HK-2 (cell line): ENCODE measurements around the gene TMEM222.
A peak's percentile ranks its signal among the peaks of the same experiment; 100 is the strongest.

ENCODE experiments used
- DNase-seq: peaks from one replicate; pipeline ENCODE4 v3.0.0-alpha.2; 2018; ENCODE audit not compliant: unreplicated experiment

The TMEM222 gene

DNA sequence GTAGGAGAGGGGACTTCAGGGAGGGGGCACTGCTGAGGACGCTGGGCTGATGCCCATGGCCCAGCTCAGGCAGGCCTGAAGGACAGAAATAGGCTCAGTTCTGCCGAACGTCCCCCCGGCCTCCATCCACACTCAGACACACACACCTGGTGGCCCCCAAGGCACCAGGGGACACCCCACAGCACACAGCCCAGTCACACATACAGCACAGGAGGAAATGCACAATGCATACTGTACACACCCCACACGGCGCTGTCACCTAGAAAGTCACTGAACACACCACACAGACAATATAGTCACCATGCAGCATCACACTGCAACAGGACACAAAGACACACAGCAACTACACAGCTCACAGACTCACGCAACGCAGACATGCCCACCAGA, 20.4 kb downstream of the TMEM222 start:
- DNase-seq, result no peak

DNA sequence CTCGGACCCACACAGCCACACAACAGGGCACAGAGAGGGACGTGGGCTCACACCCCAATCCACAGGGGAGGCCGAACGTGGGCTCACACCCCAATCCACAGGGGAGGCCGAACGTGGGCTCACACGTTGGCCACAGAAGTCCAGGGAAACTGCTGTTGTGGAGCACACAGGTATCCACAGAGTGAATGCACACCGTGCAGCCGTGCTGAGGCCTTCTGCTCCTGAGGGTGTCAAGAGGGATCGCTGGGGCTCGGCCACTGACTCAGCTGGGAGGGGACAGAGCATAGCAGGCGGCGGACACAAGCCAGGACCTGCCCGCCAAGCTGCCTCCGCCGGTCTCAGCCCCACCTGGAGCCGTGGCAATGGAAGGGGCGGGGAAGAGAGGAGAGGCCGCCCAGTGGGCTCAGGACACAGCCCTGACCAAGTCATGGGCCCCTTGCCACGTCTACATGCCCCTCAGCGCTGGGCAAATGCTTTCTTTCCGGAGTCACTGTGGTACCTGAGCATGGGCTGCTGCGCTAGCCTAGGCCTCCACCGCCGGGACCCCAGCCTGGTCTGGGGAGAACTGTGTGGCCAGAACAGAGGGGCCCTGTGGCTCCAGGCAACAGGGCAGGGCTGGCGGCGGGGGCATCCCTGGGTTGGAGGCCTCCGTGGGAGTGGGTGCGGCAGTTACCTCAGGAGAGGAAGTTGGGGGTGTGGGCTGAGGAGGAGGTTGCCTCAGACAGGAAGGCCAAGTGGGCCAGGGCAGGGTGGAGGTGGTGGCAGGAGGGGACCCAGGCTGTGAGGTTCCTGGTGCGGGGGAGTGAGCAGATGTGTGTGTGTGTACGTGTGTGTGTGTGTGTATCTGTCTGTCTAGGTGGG, 21.0 kb downstream of the TMEM222 start:
- DNase-seq, result no peak

DNA sequence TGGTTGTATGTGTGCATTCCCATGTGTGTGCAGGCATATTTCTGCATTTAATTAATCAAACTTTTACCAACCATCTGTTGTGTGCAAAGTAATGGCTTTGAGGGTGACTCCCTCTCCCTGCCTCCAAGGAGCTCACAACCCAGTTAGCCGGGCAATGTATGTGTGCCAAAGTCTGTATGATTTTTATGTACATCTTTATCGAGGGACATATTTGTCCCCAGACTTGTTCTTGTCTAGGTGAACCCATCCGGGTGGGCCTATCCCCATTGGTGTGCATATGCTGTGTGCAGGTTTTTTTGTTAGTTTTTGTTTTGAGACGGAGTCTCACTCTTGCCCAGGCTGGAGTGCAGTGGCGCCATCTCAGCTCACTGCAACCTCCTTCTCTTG, 21.7 kb downstream of the TMEM222 start:
- no peak for DNase-seq

DNA sequence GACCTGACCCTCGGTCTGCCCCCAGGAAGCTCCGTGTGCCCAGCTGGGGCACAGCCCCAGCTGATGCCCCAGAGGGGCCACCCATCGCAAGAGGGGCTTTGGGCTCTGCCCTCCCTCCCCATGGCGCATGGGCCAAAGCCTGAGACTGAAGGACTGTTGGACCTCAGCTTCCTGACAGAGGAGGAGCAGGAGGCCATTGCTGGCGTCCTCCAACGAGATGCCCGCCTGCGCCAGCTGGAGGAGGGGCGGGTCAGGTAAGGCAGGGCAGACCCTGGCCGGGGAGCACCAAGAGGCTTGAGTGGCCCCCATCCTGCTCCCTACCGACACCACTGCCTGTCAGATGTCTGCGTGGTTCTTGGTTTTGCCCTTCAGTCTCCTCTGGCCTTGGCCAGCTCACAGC, 23.3 kb downstream of the TMEM222 start:
- DNase-seq, result no peak

DNA sequence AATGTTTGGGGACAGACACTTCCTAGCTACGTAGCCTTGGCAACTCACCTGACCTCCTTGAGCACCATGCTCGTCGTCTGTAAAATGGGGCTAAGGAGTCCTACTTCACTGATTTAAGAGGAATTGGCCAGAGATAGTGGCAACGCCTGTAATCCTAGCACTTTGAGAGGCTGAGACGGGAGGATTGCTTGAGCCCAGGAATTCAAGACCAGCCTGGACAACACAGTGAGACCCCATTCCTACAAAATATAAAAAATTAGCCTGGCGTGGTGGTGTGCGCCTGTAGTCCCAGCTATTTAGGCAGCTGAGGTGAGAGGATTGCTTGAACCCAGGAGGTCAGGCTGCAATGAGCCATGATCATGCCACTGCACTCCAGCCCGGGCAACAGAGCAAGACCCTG, 24.4 kb downstream of the TMEM222 start:
- DNase-seq, result no peak

DNA sequence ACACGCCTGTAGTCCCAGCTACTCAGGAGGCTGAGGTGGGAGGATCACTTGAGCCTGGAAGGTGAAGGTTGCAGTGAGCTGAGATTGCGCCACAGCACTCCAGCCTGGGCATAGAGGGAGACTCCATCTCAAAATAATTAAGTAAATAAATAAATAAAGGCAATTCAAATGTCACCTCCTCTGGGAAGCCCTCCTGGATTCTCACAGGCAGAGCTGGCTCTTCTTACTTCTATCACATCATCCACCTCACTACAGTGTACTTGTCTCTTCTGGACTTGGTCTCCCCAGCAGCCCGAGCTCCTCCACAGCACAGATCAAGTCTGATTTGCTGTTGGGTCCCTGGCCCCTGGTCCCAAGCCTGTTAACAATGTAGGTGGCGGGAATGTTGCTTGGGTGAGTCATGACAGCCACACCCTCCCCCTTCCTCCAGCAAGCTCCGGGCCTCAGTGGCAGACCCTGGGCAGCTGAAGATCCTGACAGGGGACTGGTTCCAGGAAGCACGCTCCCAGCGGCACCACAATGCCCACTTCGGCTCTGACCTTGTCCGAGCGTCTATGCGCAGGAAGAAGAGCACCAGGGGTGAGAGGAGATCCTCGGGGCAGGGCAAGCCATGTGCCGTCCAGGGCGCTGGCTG, 25.1 kb downstream of the TMEM222 start:
- DNase-seq, result no peak

DNA sequence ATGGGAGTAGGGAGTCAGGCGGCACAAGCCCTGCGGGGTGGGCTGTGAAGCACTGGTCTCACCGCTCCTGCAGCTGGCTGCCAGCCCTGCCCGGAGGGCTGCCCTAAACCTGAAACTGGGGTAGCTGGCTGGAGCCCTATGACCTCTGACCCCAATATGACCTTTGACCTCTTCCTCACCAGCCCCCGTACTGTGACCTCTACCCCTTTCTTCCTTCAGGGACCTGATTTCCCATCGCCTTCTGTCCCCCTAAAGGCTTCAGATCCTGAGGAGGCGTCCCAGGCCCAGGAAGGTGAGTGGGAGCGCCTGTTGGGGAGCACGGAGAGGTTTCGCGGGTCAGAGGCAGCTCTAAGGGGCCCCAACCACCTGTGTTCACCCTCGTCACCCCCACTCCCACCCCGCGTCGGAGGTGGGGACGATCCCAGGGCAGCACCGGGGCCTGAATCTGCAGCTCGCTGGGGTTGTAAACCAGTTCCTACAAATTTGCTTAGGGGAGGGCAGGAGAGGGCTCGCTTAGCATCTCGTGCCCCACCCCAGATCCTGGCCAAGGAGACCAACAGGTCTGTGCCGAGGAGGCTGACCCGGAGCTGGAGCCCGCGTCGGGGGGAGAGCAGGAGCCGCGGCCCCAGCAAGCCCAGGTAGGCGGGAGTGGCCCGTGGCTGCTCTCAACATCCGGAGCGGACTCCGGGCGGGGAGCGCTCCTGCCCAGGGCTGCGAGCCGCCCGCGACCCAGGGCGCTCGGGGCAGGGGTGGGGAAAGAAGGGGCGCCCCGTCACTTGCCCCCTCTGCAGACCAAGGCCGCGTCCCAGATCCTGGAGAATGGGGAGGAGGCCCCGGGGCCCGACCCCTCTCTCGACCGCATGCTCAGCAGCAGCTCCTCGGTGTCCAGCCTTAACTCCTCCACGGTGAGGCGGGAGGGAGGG, 27.2 kb downstream of the TMEM222 start:
- no peak for DNase-seq

DNA sequence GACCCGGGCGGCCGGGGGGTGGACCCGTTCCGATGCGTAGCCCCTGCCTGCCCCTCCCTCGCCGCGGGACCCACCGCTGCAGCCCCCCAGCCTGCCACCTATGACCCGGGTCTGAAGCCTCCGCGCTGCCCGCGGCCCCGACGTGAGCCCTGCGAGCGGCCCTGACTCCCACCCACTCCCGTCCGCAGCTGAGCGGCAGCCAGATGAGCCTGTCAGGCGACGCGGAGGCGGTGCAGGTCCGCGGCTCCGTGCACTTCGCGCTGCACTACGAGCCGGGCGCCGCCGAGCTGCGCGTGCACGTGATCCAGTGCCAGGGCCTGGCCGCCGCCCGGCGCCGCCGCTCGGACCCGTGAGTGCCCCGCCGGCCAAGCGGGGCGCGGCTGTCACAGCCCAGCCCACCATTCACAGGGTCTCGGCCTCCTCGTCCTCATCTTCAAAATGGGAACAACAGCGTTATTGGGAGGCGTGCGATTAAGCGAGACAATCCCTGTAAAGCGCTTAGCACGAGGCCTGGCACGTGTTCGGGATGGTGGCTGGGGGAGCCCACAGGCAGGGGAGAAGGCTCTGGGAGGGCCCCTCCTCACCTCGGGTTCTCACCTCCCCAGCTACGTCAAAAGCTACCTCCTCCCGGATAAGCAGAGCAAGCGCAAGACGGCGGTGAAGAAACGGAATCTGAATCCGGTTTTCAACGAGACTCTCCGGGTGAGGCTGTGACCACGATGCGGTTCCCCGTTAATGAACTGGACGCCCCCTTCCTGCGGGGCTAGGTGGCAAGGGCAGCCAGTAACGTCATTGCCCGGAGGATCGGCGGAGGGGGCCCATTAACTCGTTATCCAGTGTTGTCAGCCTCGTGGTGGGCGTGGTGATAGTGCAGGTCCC, 28.1 kb downstream of the TMEM222 start:
- DNase-seq, result peak; percentile 55

DNA sequence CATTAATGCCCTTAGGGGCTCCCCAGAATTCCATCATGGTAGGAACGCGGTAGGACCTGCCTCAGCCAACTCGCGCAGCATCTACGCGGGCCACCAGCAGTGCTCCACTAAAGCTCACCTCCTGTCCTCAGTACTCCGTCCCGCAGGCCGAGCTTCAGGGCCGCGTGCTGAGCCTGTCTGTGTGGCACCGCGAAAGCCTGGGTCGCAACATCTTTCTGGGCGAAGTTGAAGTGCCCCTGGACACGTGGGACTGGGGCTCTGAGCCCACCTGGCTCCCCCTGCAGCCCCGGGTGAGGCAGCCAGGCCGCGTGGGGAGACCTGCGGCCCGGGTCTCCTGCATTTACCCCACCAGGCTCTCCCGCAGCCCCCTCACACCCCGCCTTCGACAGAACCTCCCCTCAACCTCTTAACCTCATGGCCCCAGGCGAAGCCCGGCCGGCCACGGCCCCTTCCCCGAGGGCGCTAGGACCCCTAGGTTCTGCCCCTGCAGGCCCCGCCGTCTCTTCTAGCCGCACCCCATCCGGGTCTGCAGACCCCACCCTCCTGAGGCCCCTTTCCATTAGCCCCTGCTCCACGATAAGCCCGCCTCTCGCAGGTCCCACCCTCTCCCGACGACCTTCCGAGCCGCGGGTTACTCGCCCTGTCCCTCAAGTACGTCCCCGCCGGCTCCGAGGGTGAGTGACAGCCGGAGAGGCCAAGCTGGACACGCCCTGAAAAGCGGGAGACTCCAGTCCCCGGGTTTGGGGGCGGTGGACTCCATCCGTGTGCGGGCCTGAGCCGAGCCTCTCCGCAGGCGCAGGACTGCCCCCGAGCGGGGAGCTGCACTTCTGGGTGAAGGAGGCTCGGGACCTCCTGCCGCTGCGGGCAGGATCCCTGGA, 28.9 kb downstream of the TMEM222 start:
- peak; percentile 72 for DNase-seq

DNA sequence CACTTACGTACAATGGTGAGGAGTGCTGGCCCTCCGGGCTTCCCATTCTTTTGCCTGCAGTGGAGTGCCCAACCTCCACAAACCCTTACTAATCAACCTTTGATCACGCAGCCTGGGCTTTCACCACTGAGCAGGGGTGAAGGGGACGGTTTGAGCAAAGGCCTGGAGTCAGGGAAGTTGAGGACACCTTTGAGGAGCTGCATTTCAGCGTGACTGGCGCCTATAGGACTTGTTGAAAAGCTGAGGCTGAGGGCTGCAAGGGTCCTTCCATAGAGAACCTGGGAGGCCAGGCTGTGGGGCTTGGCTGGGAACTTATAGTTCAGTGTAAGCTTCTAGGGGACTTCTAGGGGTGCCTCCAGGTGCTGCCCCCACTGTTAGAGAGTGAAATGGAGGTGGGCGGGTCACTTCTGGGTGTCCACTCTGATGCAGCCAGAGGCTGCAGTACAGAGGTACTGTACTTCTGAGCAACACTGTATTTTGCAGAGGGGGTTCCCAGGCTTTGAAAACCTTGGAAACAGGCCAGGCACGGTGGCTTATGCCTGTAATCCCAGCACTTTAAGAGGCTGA, 29.7 kb downstream of the TMEM222 start:
- no peak for DNase-seq

DNA sequence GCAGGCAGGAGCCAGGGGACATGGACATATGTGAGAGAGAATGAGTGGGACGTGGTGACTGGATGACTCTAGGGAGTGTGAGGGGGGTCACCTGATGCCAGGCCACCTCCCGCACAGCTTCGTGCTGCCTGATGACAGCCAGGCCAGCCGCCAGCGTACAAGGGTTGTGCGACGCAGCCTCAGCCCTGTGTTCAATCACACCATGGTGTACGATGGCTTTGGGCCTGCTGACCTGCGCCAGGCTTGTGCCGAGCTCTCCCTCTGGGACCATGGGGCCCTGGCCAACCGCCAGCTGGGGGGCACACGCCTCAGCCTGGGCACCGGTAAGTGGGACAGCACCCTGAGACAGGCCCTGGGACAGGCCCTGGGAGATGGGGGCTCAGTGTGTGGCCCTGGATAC, 31.2 kb downstream of the TMEM222 start:
- DNase-seq, result no peak

DNA sequence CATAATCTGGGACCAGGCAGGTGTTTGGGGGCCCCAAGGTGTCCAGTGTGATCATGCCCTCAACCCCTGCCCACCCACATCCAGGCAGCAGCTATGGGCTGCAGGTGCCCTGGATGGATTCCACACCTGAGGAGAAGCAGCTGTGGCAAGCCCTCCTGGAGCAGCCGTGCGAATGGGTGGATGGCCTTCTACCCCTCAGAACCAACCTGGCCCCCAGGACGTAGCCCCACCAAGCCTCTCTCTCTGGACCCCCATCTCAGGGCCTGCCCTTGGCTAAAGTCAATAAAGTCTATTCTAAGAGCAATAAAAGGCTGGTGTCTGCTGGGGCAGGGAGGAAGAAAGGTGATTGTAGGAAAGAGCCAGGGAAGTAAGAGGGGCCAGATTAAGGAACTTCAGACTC, 31.7 kb downstream of the TMEM222 start:
- DNase-seq, result no peak

DNA sequence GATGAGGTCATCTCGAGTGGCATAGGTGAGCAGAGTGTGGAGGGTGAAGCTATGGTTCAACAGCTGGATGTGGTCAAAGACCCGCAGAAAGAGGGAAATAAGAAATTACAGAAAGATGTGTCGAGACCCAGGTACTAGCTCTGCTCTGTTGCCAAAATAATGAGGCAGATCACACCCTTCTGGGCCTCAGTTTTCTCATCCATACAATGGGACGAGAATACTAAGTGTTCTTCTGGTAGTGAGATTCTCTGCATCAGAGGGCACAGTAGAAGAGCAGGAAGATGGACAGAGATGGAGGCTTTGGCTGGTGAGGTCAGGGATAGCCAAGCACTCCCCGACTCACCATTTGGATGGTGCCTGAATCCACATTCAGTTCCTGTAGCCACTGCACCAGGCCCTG, 33.7 kb downstream of the TMEM222 start:
- no peak for DNase-seq

DNA sequence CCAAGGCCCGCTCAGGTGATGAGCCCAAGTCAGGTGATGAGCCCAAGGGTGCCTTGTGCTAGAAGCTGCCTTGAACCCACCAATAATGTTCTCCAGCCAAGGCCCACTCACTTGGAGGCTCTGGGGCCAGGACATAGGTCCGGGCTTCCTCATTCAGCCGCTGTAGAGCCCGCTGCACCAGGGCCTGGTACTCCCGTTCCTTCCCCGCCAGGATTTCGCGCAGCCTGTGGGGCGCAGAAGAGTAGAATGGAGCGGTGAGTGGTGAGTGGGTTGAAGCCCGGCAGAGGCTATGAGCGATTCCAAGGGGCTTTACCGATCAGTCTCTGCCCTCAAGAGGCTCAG, 34.3 kb downstream of the TMEM222 start:
- DNase-seq, result no peak

DNA sequence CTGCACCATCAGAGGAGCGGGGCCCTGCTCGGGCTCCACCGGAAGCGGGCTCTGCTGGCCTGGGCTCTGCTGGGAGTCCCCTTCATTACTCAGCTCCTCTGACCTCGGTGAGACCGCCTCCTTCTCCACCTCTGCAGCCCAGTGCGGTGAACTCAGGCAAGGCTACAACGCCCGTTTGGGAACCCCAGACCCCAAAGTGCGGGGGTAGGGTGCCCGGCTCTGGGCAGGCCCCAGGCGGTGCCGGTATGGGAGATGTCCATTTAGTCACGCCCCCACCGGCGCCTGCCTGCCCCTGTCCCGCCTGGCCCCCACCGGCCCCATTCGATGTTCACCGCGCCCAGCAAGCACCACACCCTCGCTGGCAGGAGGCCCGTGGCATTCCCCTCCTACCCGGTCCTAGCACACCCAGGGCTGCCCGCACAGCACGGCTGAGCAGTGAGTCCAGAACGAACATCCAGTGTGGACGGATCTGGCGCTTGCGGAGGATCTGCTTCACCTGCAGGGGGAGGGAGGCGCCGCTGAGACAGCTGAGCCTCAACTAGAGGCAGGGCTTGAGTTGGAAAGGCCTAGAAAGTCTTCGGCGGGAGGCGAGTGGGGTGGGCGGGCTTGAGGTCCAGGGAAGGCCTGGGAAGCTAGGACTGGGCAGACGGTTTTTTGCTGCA, 34.8 kb downstream of the TMEM222 start:
- DNase-seq, result no peak

DNA sequence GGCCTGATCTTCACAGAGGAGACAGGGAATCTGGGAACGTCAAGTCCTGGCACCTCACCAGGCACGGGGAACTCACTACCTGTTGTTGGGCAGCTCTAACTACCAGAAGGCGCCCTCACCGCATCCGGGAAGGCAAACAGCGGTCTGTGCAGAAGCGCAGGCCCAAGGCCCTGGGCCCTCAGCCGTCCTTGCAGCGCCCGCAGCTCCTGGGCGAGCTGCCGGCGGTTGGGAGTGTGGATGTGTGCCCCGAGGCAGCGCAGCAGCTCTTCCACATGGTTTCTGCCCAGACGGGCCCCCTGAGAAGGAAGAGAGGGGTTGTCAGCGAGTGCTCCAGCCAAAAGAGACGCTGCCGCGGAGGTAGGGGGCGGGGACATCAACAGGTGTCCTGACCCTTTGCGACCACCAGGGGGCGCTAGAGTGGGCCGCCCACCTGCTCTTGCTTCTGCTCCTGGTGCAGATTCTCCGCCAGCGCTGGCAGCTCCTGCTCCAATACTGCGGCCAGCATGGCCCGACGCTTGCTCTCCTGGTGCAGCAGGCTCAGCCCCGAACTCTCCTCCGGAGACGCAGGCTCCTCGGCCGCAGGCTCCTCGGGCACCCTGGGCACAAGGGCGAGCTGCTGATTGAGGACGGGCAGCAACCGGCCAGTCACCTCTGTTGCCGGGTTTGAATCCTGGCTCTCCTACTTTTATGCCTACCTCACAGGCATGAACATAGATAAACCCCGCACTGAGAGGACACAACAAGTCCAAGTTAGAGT, 35.5 kb downstream of the TMEM222 start:
- DNase-seq, result peak; percentile 55

DNA sequence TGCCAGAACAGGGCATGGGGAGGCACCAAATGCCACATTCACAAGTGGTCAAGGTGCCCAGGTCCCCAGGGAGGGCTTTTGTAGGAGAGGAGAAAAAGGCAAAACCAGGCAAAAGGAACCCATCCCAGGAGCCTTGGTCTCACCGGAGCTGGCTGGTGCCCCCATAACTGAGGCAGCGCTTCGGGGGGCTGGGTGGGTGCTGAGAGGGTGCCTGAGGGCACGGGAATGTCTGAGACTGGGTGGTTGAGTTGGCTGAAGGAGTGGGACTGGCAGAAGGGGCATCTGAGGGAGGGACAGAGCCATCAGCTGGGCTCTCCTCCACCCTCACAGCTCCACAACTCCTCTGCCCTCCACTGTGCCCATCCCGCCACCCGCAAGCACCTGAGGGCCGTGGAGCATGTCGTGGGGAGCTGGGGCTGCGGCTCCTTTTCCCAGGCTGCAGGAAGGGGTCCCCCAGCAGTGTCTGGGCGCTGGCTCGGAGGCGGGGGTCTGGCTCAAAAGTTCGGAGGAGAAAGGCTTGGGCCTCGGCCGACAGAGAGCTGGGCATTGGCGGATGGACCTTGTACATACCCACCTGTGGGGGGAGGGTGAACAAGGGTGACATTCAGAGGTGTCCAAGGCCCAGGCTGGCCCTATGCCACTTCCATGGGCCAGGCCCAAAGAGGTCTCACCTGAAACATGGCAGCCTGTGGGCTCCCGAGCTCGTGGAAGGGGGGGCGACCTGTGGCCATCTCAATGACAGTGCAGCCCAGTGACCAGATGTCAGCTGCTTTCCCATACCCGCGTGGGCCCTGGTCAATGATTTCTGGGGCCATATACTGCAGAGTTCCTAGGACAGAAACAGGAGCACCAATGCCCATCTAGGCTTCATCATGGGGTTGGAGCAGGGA, 36.3 kb downstream of the TMEM222 start:
- DNase-seq, result no peak

DNA sequence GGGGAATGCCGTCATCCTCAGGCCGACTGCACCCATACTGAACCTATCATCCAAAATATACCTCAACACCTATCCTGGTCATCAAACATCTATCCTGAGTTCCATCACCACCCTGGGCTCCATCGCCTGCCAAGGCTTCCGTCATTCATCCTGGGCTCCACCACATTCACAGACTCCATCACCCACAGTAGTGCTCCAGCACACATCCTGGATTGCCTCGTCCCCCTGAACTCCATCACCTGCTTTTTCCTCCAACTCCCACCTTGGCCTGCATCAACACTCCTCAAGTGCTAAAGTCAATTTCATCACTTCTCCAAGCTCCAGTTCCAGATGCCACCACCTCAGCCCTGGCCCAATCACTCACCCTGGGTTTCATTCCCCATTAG, 37.0 kb downstream of the TMEM222 start:
- DNase-seq, result no peak
